Stimulated activated CD4-positive, alpha-beta T cell treated with anti-CD3 and anti-CD28 coated beads, TNF-alpha, amount 100 ng/mL, for 24 hours (primary cell): Measurements from ENCODE around the gene TRAF7.

Source experiments
- DNase-seq, 3 experiments: peaks; one replicate each; pipeline ENCODE4 v3.0.0-alpha.2; 2020; ENCODE audit warnings: low read depth in 3 of 3

The TRAF7 gene

DNA sequence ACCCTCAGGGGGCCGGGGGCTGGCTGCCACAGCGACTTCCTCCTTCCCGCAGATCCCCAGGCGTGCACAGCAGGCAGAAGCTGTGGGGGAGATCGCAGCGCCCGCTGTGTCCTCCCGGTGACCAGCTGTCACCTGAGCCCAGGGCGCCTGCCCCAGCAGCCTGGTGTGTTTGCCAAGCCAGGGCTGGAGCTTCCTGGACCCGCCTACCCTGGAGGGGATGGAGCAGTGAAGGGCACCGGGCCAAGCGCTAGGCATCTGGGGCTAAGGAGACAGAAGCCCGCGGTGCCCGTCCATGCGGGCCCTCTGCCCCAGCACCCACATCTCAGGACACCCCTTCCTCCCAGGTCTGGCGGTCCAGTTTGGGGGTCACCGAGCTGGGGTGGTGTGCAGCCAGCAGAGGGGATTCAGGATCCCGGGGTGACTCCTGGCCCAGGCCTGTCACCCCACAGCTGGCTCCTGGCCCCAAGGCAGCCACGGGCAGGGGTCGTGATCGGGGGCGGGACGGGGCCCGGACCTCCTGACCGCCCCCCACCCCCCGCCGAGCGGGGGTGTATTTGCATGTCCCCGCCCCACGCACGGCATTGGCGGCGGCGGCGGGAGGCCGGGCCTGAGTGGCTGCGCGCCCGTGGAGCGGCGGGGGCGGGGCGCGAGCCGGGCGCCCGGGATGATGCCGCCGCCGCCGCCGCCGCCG lies 7.5 kb upstream of the TRAF7 start, which contains the start of gene RAB26:
RAB26 (plus strand) TSS at position 645 of the 691 bp plus-strand sequence. CDS start 159 bp downstream, outside the sequence.
- peak in 1 of 3 experiments; percentile 44 for DNase-seq

DNA sequence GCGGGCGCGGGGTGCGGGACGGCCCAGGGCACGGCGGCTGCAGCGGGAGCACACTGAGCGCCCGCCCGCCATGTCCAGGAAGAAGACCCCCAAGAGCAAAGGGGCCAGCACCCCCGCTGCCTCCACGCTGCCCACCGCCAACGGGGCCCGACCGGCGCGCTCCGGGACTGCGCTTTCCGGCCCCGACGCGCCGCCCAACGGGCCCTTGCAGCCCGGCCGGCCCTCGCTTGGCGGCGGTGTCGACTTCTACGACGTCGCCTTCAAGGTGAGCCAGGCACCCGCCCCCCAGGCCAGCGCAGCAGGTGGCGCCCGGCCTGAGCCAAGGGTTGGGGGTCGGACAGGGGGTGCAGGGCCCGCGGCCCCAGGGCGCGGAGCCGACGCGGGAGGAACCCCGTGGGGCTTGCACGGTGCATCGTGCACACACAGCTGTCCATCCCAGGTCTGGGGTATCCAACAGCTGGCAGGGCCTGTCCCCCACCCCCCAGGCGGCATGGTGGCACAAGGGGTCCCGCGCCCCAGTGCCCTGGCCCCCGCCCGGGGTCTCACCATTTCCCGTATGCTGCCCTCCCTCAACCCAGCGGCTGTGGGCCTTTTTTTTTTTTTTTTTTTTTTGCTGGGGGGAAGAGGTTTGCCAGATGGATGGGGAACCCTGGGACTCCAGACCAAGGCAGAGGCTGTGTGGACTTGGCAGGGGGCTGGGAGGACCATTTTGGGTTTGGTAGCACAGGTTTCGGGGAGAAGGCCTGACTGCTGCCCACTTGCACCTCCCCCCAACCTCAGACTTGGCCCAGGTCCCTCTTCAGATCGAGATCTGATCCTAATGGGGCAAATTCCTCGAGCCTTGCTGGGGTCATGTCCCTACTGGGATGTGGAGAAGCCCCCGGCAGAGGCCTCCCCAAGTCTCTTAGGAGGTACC lies 6.6 kb upstream of the TRAF7 start:
- DNase-seq: peak in 1 of 3 experiments; percentile 41

DNA sequence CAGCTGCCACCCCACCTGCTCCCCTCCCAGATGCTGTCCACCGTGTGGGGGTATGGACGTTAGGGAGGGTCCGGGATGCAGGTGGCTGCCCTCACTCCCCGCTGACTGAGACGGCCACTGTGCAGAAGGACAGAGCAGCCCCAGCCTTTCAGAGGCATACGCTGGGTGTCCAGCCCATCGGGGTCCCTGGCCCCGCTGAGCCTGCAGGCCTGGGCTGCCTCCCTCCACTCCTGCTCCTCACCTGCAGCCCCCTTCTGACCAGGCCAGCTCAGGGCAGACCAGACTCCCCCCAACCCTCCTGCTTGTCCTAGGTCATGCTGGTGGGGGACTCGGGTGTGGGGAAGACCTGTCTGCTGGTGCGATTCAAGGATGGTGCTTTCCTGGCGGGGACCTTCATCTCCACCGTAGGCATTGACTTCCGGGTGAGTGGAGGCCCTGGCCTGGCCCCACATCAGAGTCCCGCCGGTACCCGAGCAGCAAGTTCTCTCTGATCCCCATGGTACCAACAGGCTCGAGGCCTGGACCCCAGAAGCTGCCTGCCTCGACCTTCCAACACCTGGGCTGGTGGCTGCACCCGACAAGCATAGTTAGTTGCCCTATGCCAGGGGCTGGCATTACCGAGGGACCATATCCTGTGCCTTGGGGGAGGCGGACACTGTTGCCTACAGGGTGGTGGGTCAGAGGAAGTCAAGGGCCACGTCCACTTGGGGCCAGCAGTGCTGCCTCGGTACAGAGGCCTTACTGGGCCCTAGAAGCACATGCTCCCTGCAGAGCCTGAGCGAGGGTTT lies 5.8 kb upstream of the TRAF7 start:
- DNase-seq: peak in 1 of 3 experiments; percentile 52

DNA sequence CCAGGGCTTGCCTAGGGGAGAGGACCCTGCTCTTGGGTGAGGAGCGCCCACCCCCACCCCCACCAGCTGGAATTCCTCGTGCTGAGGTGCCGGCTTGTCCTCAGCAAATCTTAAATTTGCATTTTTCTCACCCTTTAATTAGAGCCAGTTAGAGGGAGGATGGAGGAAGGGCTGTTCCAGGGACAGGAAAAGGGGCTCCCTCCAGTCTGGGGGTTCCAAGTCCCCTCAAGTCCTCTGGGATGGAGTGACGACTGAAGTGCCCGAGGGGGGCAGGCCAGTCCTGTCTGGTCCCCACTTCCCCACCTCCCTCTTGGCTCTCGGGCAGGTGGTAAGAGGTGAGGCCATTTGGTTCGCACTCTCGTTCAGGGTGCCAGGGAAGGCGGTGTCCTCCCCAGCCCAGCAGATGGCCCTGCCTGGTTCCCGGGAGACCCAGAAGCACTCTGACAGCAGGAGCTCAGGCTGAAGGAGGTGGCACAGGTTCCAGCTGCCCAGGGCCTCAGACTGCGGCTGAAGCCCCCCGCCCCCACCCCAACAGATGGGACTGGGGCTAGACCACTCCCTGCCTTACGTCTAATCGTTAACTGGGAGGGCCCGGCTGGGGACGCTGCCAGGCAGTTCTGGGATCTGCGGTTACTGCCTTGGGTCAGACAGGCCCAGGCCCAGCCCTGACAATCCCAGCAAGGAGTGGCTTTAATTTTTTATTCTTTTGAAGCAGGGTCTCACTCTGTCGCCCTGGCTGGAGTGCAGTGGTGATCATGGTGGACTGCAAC lies 5.0 kb upstream of the TRAF7 start:
- DNase-seq: peak in 1 of 3 experiments; percentile 57

GRCh38 chr16:2151188-2152091 lies 4.1 kb upstream of the TRAF7 start:
- DNase-seq: peak in 1 of 3 experiments; percentile 42

DNA sequence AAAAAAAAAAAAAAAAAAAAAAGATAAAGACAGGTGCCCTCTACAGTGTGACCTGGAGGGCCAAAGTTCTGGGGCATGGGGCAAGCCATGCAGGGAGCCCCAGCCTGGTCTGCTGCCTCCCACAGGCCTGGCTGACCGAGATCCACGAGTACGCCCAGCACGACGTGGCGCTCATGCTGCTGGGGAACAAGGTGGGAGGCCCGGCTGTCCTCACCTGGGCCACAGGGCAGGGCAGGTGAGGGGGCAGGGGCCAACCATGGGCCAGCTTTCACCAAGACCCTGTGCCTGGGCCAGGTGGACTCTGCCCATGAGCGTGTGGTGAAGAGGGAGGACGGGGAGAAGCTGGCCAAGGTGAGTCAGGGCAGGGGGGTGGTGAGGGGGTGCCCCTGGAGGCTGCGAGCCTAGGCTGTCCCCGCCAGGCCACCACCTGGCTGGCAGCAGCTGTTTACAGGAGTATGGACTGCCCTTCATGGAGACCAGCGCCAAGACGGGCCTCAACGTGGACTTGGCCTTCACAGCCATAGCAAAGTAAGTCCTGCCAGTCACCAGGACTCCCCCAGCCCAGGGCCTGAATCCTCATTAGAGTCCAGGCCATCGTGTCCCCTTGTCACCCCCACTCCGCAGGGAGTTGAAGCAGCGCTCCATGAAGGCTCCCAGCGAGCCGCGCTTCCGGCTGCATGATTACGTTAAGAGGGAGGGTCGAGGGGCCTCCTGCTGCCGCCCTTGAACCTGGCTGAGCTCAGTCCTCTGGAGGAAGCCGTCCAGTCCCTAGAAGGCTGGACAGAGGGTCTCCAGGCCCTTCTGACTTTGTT lies 2.7 kb upstream of the TRAF7 start:
- peak in 1 of 3 experiments; percentile 43 for DNase-seq

DNA sequence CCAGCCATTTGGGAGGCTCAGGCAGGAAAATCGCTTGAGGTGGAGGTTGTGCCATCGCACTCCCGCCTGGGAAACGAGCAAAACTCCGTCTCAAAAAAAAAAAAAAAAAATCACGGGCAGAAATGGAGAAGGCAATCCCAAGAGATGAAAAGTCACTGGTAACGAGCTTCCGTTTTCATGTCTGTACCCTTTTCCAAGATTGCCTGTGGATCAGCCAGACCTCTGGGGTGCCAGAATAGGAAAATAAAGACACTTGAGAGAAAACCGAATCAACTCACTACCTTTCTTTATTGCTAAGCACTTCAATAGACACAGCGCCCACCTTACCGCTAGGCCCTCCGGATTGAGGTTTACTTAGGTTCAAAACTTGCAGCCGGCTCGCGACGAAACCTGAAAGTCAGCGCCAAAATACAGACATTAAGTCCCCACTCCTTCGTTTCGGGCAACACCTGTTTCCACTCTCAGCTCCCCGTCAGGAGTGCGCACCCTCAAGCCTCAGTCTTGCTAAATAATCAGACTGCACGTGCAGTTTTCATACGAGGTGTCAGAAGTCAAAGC lies 970 bp upstream of the TRAF7 start:
- DNase-seq: no peak

- DNase-seq: no peak
These were observed 631 bp downstream of the TRAF7 start for GRCh38 chr16:2155977-2156848.

GRCh38 chr16:2156849-2157224 lies 1.3 kb downstream of the TRAF7 start:
- no peak for DNase-seq

- no peak for DNase-seq
These were observed 2.1 kb downstream of the TRAF7 start for GRCh38 chr16:2157480-2158261.

DNA sequence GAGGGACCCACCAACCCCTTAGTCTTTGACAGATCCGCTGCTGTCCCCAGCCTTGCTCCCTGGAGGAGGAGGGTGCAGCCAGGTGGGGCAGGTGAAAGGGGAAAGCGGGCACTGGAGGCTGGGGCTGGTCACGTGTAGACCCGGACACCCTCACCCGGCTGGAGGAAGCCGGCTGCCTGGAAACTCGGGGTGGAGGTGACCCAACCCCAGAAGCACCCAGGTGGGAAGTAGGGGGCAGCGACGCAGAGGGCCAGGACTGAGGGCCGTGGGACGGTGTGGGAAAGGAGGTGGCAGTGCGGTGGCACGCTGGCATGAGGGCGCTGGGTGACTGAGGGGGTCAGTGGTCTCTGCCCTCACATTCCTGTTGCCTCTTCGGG lies 2.7 kb downstream of the TRAF7 start:
- DNase-seq: no peak

- DNase-seq: no peak
These were observed 3.7 kb downstream of the TRAF7 start for GRCh38 chr16:2159175-2159838.

DNA sequence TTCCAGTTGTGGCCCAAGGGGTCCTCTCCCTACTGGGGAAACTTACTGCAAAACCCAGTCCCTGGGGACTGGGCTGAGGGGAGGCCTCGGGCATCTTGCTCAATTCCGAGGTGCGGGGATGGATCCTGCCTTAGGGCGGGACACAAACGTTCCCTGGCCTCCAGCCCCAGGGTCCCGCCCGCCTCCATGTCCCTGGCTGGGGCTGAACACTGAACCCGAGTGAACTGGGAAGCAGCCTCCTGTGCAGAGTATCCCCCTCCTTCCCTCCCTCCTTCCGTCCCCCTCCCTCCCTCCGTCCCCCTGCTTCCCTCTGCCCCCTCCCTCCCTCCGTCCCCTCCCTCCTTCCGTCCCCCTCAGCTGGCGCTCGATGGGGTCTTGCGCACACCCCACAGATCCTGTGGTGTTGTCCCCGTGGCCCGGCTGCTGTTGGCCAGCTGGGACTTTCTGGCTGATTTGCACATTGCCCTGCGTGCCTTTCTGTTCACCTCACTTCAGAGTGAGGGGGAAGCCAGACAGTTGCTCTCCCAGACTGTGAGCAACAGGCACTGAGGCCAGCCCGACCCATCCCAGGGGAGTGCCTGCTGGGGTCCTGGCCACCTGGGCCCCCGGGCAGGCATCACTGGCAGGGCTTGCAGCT lies 5.5 kb downstream of the TRAF7 start:
- DNase-seq: no peak

GRCh38 chr16:2161911-2162310 lies 6.3 kb downstream of the TRAF7 start:
- DNase-seq: no peak

- no peak for DNase-seq
These were observed 7.1 kb downstream of the TRAF7 start for GRCh38 chr16:2162676-2163118.

DNA sequence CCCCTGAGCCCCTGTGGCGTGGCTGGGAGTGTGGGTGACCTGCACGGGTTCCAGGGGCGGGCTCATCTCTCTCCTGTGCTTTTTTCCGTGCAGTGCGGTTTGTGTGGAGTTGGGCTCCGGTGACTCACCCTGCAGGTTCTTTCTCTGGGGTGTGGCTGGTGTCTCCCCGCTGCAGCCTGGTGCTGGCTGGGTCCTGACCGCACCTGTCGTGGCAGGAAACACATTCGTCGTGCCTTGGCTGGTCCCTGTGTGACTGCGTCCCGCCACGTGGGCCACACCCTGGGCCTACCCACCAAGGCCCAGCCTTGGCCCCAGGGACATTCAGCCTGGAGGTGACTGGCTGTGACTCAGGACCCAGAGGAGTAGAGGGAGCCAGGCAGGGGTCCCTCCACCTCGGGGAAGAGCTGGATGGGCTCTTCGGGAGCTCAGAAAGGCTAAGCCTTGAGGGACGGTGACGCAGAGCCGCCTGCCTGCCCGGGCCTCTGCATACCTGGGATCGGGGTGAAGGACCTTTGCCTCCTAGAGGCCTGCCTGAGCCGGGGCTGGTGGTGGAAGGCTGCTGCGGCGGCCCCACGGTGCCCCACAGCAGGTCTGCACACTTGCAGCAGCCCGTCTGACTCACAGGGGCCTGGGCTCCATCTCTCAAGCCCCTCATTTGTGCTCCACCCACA lies 7.8 kb downstream of the TRAF7 start:
- DNase-seq: no peak
